NCI-H2081 treated with DMSO at 0.1 percent for 48 hours (cell line): Measurements from ENCODE around the gene HTR2A.
"Not testable (repeated sequence)": the region's sequence is repeated elsewhere in the genome, so short reads cannot be mapped to it uniquely, and the experiment has no call there.

Experiments
- DNase-seq: peaks from one replicate; lab custom pipeline; 2025; lab: John Stamatoyannopoulos, UW

HTR2A gene

DNA sequence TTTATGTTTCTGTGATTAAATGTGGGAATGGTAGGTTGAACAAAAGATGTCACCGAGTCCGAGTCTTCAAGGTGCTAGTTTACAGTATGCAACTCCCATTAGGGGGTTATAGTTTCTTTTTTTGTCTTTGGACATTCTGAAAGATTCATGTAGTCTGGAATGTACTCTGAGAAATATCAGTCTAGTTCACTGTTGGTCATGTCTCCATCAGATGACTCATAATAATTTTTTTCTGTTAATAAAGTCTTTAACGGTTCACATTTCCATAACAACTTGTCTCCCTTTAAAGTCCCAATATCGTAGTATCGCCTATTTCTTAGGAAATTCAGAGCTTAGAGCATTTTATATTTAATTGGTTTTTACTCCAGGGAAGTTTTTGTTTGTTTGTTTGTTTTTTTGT, 86.4 kb downstream of the HTR2A start:
- DNase-seq, result no peak

GRCh38 chr13:46804921-46805320, 91.9 kb downstream of the HTR2A start:
- DNase-seq, result not testable (repeated sequence)

DNA sequence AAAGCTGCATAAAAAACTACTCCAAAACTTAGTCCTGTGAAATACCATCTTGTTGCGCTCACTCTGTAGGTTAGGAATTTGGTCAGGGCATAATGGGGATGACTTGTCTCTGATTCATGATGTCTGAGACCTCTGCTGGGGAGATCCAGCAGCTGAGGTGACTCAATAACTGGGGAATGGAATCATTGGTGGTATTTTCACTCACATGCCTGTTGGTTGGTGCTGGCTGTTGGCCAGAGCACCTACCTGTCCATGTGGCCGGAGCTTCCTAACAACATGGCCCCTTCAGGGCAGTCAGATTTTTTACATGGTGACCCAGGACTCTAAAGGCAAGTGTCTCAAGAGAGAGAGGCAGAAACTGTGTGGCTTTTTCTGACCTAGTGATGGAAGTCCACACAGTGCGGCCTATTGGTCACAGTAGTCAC, 92.5 kb downstream of the HTR2A start:
- no peak for DNase-seq

DNA sequence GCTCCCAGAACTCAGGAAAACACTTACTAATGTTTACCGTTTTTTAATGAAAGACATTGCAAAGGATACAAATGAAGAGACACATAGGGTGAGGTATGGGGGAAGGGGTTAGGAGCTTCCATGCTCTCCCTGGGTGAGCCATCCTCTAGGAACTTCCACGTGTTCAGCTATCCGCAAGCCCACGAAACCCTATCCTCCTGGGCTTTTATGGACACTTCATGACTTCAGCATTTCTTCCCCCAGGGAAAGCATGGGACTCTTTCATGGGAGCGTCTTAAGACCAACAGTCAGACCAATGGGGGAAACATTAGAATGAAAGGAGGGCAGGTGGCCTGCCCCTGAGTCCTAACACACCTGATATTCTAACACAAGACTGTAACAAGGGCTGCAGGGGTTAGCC, 93.3 kb downstream of the HTR2A start:
- DNase-seq, result no peak

DNA sequence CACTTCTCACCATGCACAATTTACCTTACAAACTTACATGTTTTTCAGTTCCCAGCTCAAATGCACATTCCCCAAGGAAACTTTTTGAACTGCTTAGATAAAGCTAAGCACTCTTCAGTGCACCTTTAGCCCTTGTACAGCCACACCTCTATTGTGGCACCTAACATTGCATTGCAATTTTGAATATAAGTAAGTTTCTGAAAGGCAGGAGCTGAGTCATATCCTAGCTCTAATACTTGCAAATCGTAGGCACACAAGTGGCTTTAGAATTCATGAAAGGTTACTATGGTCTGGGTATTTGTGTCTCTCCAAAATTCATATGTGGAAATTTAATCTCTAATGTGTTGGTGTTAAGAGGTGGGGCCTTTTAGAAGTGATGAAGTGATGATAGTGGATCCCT, 95.0 kb downstream of the HTR2A start:
- no peak for DNase-seq

DNA sequence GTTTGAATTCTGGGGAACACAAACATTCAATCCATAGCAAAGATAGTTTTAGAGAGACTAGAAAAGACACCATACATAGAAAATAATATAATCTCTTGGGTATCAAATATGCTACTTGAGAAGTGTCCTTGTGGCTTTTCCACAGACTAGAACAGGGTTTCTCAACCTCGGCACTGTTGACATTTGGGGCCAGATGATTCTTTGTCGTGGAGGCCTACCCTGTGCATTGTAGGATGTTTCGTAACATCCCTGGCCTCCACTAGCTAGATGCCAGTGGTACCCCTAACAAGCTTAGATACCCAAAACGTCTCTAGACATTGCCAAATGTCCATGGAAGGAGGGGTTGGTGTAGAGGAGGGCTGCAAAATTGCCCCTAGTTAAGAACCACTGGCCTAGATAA, 97.7 kb downstream of the HTR2A start:
- no peak for DNase-seq

GRCh38 chr13:46797501-46798237, 99.2 kb downstream of the HTR2A start:
- DNase-seq, result no peak

- DNase-seq, result peak; percentile 12
These were observed 100.1 kb downstream of the HTR2A start, which contains the start of gene ESD for GRCh38 chr13:46796515-46797474. Gene ESD, minus strand, starts transcription at chr13:46797161. Its CDS starts 5,748 bp downstream, at chr13:46791413.

GRCh38 chr13:46796129-46796514, 100.7 kb downstream of the HTR2A start:
- no peak for DNase-seq

GRCh38 chr13:46795321-46795720, 101.5 kb downstream of the HTR2A start:
- DNase-seq, result no peak

- DNase-seq, result no peak
These were observed 113.3 kb downstream of the HTR2A start for GRCh38 chr13:46783504-46783903.

DNA sequence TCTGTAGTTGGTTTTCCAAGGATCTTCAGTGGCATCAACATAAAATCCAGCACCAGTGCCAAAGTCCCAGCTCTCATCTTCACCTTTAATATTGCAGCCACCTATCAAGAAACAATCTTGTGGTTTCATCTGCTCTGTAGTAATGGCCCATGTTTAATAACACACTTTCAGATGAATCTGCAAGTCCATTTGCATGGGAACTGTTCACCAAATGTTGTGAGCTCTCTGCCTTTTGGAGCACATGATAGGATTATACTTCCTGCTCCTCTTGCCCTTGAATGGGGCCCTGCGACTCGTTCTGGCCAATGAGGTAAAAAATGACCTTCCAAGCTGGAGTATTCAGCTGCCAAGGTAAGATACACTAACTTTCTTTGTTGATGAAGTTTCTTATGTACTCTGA, 114.2 kb downstream of the HTR2A start:
- no peak for DNase-seq

- DNase-seq, result no peak
These were observed 114.8 kb downstream of the HTR2A start for GRCh38 chr13:46782066-46782465.
